Upper lobe of right lung (tissue), 1 donor: ENCODE results near the gene TULP4. TPM values are rescaled to one million over a fixed set of nuclear protein-coding genes. Genes with fewer than 3 reads are reported as not detected.

Source experiments
- ATAC-seq: fragments of 200-7000 bp; cut with Tn5 transposase; one replicate; pipeline ENCODE4 v1.9.1; 2020; ENCODE audit warnings: mild to moderate bottlenecking, moderate library complexity
- DNase-seq: peaks from one replicate; pipeline ENCODE4 v3.0.0-alpha.2; 2020
- H3K27ac ChIP-seq: fragments of 200-600 bp; one replicate; pipeline ENCODE4 v1.8.0; 2022
- H3K27me3 ChIP-seq: fragments of 200-600 bp; one replicate; pipeline ENCODE4 v1.8.0; 2022; ENCODE audit warnings: mild to moderate bottlenecking
- H3K36me3 ChIP-seq: fragments of 200-600 bp; one replicate; pipeline ENCODE4 v1.8.0; 2022
- H3K4me1 ChIP-seq: fragments of 200-600 bp; one replicate; pipeline ENCODE4 v1.8.0; 2022
- H3K4me3 ChIP-seq: fragments of 200-600 bp; one replicate; pipeline ENCODE4 v1.8.0; 2022; ENCODE audit warnings: mild to moderate bottlenecking
- H3K9me3 ChIP-seq: fragments of 200-600 bp; one replicate; pipeline ENCODE4 v1.8.0; 2022
- CTCF ChIP-seq: fragments of 200-600 bp; IDR thresholded peaks from one replicate; pipeline ENCODE4 v1.8.0; 2022; ENCODE audit warnings: antibody characterized with exemption
- intact Hi-C: fragments of 100-400 bp; cut with DNase I; formaldehyde crosslinking; loops from one replicate; pipeline ENCODE4 v1.11.0; 2022
- total RNA-seq: library from RNA; stranded (reverse); fragmentation: NEBNext Ultra II Directional; extraction: Animal tissue kit (Norgen Biotek cat#: 25700); gene quantifications from one replicate; pipeline ENCODE4 v1.2.1, GENCODE V29; 2021
- donor health status: DM: no; HTN: yes; CAD: no; lungs with severe emphysema.

Gene TULP4
- total RNA-seq, 1 donor from 2014 or later: 94.1 TPM

DNA sequence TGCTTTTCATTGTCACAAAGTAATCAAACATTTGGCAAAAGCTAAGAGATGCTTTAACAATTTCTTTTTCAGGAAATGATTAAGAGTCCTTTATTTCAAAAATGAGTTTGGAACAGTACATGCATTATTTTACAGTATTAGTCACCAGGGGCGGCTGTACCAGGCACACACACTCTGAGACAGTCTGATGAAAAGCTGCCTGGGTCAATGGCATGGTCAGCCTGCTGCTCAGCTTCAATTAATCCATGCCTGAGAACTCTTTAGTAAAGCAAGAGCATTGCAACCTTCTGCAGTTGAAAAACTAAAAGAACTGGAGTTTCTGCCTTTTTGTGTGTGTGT lies 105.5 kb downstream of the TULP4 start:
- Histone ChIP-seq H3K9me3 (no peaks in the 10 kb centered on the region), H3K4me3 (no peak overlapping the region), H3K4me1 (peaks cover 7% of the 10 kb centered on the region), H3K27me3 (no peaks in the 10 kb centered on the region), H3K36me3 (no peaks in the 10 kb centered on the region), H3K27ac (no peak overlapping the region)
- DNase-seq (no peak), ATAC-seq (no peak)
- TF ChIP-seq CTCF: no peak
- intact Hi-C loops: no loop called here

DNA sequence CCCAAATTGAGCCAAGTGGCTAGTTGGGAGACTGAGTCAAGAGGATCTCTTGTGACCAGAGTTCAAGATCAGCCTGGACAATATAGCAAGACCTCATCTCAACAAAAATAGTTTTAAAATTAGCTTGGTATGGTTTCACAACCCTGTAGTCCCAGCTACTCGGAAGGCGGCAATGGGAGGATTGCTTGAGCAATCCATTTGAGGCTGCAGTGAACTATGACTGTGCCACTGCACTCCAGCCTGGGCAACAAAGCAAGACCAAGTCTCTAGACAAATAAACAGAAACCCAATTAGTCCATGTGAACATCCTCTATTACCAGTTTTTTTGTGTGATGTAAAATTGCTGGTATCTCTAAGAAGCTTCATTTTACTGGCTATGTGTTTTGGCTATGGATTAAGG lies 106.2 kb downstream of the TULP4 start:
- intact Hi-C loops: no loop called here
- no peak for ATAC-seq
- H3K36me3 ChIP-seq: no peaks in the 10 kb centered on the region

GRCh38 chr6:158419339-158419909 lies 107.2 kb downstream of the TULP4 start:
- Histone ChIP-seq H3K36me3 (no peaks in the 10 kb centered on the region), H3K27me3 (no peaks in the 10 kb centered on the region), H3K9me3 (no peaks in the 10 kb centered on the region), H3K27ac (no peak overlapping the region), H3K4me1 (peaks cover 6% of the 10 kb centered on the region), H3K4me3 (no peak overlapping the region)
- no peak for DNase-seq
- TF ChIP-seq CTCF: no peak
- intact Hi-C loops: no loop called here
- no peak for ATAC-seq

More for the DNA sequence above, 106.2 kb downstream of the TULP4 start:
- Histone ChIP-seq H3K27me3 (no peaks in the 10 kb centered on the region), H3K9me3 (no peaks in the 10 kb centered on the region), H3K27ac (no peak overlapping the region), H3K4me3 (no peak overlapping the region), H3K4me1 (peaks cover 7% of the 10 kb centered on the region)
- no peak for DNase-seq
- no peak for TF ChIP-seq CTCF

GRCh38 chr6:158421381-158421780 lies 109.1 kb downstream of the TULP4 start:
- TF ChIP-seq CTCF: no peak
- Histone ChIP-seq H3K27me3 (no peaks in the 10 kb centered on the region), H3K4me3 (no peak overlapping the region), H3K36me3 (no peaks in the 10 kb centered on the region), H3K9me3 (no peaks in the 10 kb centered on the region), H3K27ac (no peak overlapping the region), H3K4me1 (no peaks in the 10 kb centered on the region)
- no peak for DNase-seq
- intact Hi-C loops: no loop called here
- no peak for ATAC-seq

DNA sequence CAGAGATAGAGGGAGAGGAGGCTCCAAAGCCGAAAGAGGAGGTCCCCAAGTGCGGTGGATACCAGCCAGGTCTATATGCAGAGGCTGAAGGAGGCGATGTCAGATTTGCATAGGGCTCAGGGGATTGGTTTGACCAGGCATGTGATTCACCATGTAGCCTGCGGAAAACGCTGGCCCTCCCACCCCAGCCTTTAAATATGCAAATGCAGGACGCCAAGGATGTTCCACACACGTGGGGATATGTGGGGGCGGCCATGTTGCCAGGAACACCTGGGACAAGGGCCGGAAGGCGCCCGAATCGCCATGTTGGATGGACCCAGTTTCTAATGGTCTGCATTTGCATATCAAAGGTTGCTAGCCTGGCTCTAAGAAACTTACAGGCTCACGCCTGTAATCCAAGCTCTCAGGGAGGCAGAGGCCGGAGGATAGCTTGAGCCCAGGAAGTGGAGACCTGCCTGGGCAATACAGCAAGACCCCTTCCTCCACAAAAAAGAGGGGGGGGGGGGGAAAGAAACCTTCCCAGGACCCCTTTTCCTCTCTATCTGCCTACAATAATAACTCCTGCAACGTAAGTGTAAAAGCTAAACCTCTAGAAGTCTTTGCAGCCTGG lies 110.5 kb downstream of the TULP4 start:
- intact Hi-C loops: no loop called here

More for the DNA sequence above, 110.5 kb downstream of the TULP4 start:
- H3K4me1 ChIP-seq: no peaks in the 10 kb centered on the region
- H3K27me3 ChIP-seq: no peaks in the 10 kb centered on the region
- TF ChIP-seq CTCF: no peak
- H3K27ac ChIP-seq: no peak overlapping the region
- no peaks in the 10 kb centered on the region for H3K9me3 ChIP-seq
- ATAC-seq (no peak), DNase-seq (no peak)
- no peaks in the 10 kb centered on the region for H3K36me3 ChIP-seq
- no peak overlapping the region for H3K4me3 ChIP-seq
